ENCODE measurements around the gene TMEM119.
"Not testable (repeated sequence)": the region's sequence is repeated elsewhere in the genome, so short reads cannot be mapped to it uniquely, and the experiment has no call there.

TMEM119 gene

GRCh38 chr12:108582978-108583770 lies 14.7 kb downstream of the TMEM119 start:
- no peaks in the 10 kb centered on the region for H3K4me1 ChIP-seq (ENCODE audit: insufficient read depth, low read length)
- H3K9ac ChIP-seq (ENCODE audit: low read length), result no peak overlapping the region
- no peaks in the 10 kb centered on the region for H3K36me3 ChIP-seq (ENCODE audit: insufficient read depth, low read length)
- H3K27ac ChIP-seq (ENCODE audit: low read depth, low read length), result no peak overlapping the region
- H3K9me3 ChIP-seq (ENCODE audit: low read length), result no peaks in the 10 kb centered on the region
- H3K27me3 ChIP-seq (ENCODE audit: control insufficient read depth in 1 of 2, insufficient read depth in 2 of 2, low read length in 2 of 2), result no peaks in the 10 kb centered on the region
- H3K4me3 ChIP-seq (ENCODE audit: low read depth in 1 of 2, low read length in 2 of 2), result no peak overlapping the region

- H3K27me3 ChIP-seq (ENCODE audit: control insufficient read depth in 1 of 2, insufficient read depth in 2 of 2, low read length in 2 of 2), result no peaks in the 10 kb centered on the region
- H3K36me3 ChIP-seq (ENCODE audit: insufficient read depth, low read length), result no peaks in the 10 kb centered on the region
- no peak overlapping the region for H3K4me3 ChIP-seq (ENCODE audit: low read depth in 1 of 2, low read length in 2 of 2)
- no peaks in the 10 kb centered on the region for H3K9me3 ChIP-seq (ENCODE audit: low read length)
- H3K9ac ChIP-seq (ENCODE audit: low read length), result no peak overlapping the region
- H3K27ac ChIP-seq (ENCODE audit: low read depth, low read length), result no peak overlapping the region
- H3K4me1 ChIP-seq (ENCODE audit: insufficient read depth, low read length), result no peaks in the 10 kb centered on the region
These were observed 15.4 kb downstream of the TMEM119 start for GRCh38 chr12:108582509-108582908.

DNA sequence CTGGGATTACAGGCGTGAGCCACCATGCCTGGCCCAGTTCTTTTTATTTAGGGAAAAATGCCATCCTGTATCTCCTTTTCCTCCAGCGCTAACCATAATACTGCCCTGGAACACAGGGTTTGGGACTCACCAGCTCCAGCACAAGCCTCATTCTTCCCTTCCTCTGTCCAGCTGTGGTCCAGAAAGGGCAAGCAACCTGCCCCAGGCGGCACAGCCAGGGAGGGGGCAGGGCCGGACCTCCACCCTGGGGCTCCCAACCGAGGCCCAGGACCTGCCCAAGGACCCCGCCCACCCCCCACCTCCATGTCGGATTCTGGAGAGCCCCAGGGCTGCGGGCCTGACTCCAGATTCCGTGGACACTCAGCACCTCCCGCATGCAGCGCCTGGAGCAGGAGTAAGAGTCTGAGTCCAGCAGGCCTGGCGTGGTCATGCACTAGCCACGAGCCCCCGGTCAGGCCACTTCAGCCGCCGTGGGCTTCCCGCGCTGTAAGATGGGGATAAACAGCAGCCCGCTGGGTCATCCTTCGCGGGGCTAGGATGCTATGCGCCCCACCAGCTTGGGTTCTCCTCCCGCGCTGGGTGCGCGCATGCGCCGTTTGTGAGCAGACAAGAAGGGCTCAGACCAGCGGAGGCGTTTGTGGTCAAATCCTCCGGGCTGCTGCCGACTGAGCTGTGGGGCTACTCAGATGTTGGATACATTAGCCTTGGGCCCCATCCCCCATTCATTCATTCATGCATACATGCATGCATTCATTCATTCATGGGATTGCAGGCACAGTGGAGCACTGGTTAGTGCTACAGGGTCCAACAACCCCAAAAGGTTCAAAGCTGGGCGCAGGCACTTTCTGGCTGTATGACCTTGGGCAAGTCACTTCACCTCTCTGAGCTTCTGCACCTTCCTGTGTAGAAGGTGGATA lies 16.3 kb downstream of the TMEM119 start:
- no peak overlapping the region for H3K9ac ChIP-seq (ENCODE audit: low read length)
- H3K9me3 ChIP-seq (ENCODE audit: low read length), result no peaks in the 10 kb centered on the region
- no peak overlapping the region for H3K27ac ChIP-seq (ENCODE audit: low read depth, low read length)
- H3K4me1 ChIP-seq (ENCODE audit: insufficient read depth, low read length), result no peaks in the 10 kb centered on the region
- H3K36me3 ChIP-seq (ENCODE audit: insufficient read depth, low read length), result no peaks in the 10 kb centered on the region
- H3K4me3 ChIP-seq (ENCODE audit: low read depth in 1 of 2, low read length in 2 of 2), result no peak overlapping the region
- H3K27me3 ChIP-seq (ENCODE audit: control insufficient read depth in 1 of 2, insufficient read depth in 2 of 2, low read length in 2 of 2), result no peaks in the 10 kb centered on the region

- H3K36me3 ChIP-seq (ENCODE audit: insufficient read depth, low read length), result no peaks in the 10 kb centered on the region
- H3K9me3 ChIP-seq (ENCODE audit: low read length), result no peaks in the 10 kb centered on the region
- no peaks in the 10 kb centered on the region for H3K4me1 ChIP-seq (ENCODE audit: insufficient read depth, low read length)
- H3K27ac ChIP-seq (ENCODE audit: low read depth, low read length), result no peak overlapping the region
- no peak overlapping the region for H3K9ac ChIP-seq (ENCODE audit: low read length)
- H3K4me3 ChIP-seq (ENCODE audit: low read depth in 1 of 2, low read length in 2 of 2), result no peak overlapping the region
- no peaks in the 10 kb centered on the region for H3K27me3 ChIP-seq (ENCODE audit: control insufficient read depth in 1 of 2, insufficient read depth in 2 of 2, low read length in 2 of 2)
These were observed 17.4 kb downstream of the TMEM119 start for GRCh38 chr12:108580531-108580930.

DNA sequence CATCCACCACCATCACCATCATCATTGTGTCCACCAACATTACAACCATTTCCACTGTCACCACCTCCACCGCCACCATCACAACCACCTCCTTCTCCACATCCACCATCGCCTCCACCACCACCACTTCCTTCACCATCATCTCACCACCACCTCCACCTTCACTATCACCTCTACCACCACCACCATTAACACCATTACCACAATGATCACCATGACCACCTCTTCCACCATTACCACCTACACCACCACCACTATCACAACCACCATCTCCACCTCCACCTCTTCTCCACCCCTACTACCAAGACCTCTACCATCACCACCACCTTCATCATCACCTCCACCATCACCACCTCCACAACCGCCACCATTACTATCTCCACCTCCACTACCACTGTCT lies 19.1 kb downstream of the TMEM119 start:
- Histone ChIP-seq H3K4me1 (ENCODE audit: insufficient read depth, low read length) (no peaks in the 10 kb centered on the region), H3K36me3 (ENCODE audit: insufficient read depth, low read length) (no peaks in the 10 kb centered on the region), H3K9me3 (ENCODE audit: low read length) (no peaks in the 10 kb centered on the region), H3K27me3 (ENCODE audit: control insufficient read depth in 1 of 2, insufficient read depth in 2 of 2, low read length in 2 of 2) (no peaks in the 10 kb centered on the region), H3K9ac (ENCODE audit: low read length) (no peak overlapping the region), H3K27ac (ENCODE audit: low read depth, low read length) (no peak overlapping the region), H3K4me3 (ENCODE audit: low read depth in 1 of 2, low read length in 2 of 2) (no peak overlapping the region)

- Histone ChIP-seq H3K9me3 (ENCODE audit: low read length) (no peaks in the 10 kb centered on the region), H3K4me1 (ENCODE audit: insufficient read depth, low read length) (no peaks in the 10 kb centered on the region), H3K27me3 (ENCODE audit: control insufficient read depth in 1 of 2, insufficient read depth in 2 of 2, low read length in 2 of 2) (no peaks in the 10 kb centered on the region), H3K9ac (ENCODE audit: low read length) (no peak overlapping the region), H3K4me3 (ENCODE audit: low read depth in 1 of 2, low read length in 2 of 2) (no peak overlapping the region), H3K36me3 (ENCODE audit: insufficient read depth, low read length) (no peaks in the 10 kb centered on the region), H3K27ac (ENCODE audit: low read depth, low read length) (no peak overlapping the region)
These were observed 19.6 kb downstream of the TMEM119 start for GRCh38 chr12:108578264-108578663.

DNA sequence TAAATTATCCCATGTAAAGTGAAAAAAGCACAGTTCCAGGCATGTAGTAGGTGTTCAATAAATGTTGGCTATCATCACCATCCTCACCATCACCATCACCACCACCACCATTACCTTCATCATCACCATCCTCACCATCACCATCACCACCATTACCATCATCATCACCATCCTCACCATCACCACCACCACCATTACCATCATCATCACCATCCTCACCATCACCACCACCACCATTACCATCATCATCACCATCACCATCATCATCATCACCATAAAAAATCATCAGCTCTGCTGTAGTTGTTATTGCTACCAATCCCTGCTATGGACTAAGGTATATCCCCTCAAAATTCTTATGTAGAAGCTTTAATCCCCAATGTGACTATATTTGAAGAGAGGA lies 20.4 kb downstream of the TMEM119 start:
- Histone ChIP-seq H3K9ac (ENCODE audit: low read length) (no peak overlapping the region), H3K4me3 (ENCODE audit: low read depth in 1 of 2, low read length in 2 of 2) (no peak overlapping the region), H3K9me3 (ENCODE audit: low read length) (no peaks in the 10 kb centered on the region), H3K4me1 (ENCODE audit: insufficient read depth, low read length) (no peaks in the 10 kb centered on the region), H3K27ac (ENCODE audit: low read depth, low read length) (no peak overlapping the region), H3K27me3 (ENCODE audit: control insufficient read depth in 1 of 2, insufficient read depth in 2 of 2, low read length in 2 of 2) (no peaks in the 10 kb centered on the region), H3K36me3 (ENCODE audit: insufficient read depth, low read length) (no peaks in the 10 kb centered on the region)

GRCh38 chr12:108576660-108577234 lies 21.1 kb downstream of the TMEM119 start:
- Histone ChIP-seq H3K27ac (ENCODE audit: low read depth, low read length) (no peak overlapping the region), H3K9me3 (ENCODE audit: low read length) (no peaks in the 10 kb centered on the region), H3K9ac (ENCODE audit: low read length) (no peak overlapping the region), H3K36me3 (ENCODE audit: insufficient read depth, low read length) (no peaks in the 10 kb centered on the region), H3K27me3 (ENCODE audit: control insufficient read depth in 1 of 2, insufficient read depth in 2 of 2, low read length in 2 of 2) (no peaks in the 10 kb centered on the region), H3K4me3 (ENCODE audit: low read depth in 1 of 2, low read length in 2 of 2) (no peak overlapping the region), H3K4me1 (ENCODE audit: insufficient read depth, low read length) (no peaks in the 10 kb centered on the region)

DNA sequence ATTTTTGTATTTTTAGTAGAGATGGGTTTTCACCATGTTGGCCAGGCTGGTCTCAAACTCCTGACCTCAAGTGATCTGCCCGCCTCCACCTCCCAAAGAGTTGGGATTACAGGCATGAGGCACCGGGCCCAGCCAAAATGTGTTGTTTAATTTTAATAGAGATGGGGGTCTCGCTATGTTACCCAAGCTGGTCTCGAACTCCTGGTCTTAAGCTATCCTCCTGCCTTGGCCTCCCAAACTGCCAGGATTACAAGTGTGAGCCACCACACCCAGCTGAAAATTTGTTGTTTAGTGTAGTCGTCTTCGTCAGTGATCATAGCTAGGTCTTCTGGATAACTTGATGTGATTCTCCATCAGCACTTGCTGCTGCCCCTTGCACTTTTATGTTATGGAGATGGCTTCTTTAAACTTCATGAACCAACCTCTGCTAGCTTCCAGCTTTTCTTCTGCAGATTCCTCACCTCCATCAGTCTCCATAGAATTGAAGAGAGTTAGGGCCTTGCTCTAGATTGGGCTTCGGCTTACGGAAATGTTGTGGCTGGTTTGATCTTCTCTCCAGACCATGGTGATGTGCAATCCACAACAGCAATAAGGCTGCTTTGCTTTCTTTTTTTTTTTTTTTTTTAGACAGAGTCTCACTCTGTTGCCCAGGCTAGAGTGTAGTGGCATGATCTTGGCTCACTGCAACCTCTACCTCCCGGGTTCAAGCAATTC lies 22.5 kb downstream of the TMEM119 start:
- Histone ChIP-seq H3K9ac (ENCODE audit: low read length) (no peak overlapping the region), H3K4me3 (ENCODE audit: low read depth in 1 of 2, low read length in 2 of 2) (no peak overlapping the region), H3K4me1 (ENCODE audit: insufficient read depth, low read length) (no peaks in the 10 kb centered on the region), H3K36me3 (ENCODE audit: insufficient read depth, low read length) (peaks cover 1% of the 10 kb centered on the region), H3K9me3 (ENCODE audit: low read length) (no peaks in the 10 kb centered on the region), H3K27ac (ENCODE audit: low read depth, low read length) (no peak overlapping the region), H3K27me3 (ENCODE audit: control insufficient read depth in 1 of 2, insufficient read depth in 2 of 2, low read length in 2 of 2) (no peaks in the 10 kb centered on the region)

GRCh38 chr12:108574276-108574675 lies 23.6 kb downstream of the TMEM119 start:
- not testable (repeated sequence) for H3K4me3 ChIP-seq (ENCODE audit: low read depth in 1 of 2, low read length in 2 of 2); H3K27me3 ChIP-seq (ENCODE audit: control insufficient read depth in 1 of 2, insufficient read depth in 2 of 2, low read length in 2 of 2); H3K4me1 ChIP-seq (ENCODE audit: insufficient read depth, low read length); H3K27ac ChIP-seq (ENCODE audit: low read depth, low read length); H3K9ac ChIP-seq (ENCODE audit: low read length); H3K36me3 ChIP-seq (ENCODE audit: insufficient read depth, low read length); H3K9me3 ChIP-seq (ENCODE audit: low read length)

DNA sequence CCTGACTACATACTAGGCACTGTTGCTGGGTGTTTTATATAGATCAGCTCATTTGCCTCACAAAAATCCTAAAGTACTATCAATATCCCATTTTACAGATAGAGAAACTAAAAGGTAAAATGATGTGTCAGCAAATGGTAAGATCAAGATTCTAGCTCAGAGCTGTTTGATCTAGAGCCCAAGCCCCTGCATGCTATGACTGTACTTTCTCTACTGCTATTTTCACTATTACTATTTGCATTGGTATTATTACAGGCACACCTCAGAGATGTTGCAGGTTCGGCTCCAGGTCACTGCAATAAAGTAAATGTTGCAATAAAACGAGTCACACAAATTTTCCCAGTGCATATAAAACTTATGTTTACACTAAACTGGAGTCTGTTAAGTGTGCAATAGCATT lies 24.6 kb downstream of the TMEM119 start:
- Histone ChIP-seq H3K4me1 (ENCODE audit: insufficient read depth, low read length) (peaks cover 3% of the 10 kb centered on the region), H3K36me3 (ENCODE audit: insufficient read depth, low read length) (peaks cover 11% of the 10 kb centered on the region), H3K4me3 (ENCODE audit: low read depth in 1 of 2, low read length in 2 of 2) (no peak overlapping the region), H3K27me3 (ENCODE audit: control insufficient read depth in 1 of 2, insufficient read depth in 2 of 2, low read length in 2 of 2) (no peaks in the 10 kb centered on the region), H3K27ac (ENCODE audit: low read depth, low read length) (no peak overlapping the region), H3K9ac (ENCODE audit: low read length) (no peak overlapping the region), H3K9me3 (ENCODE audit: low read length) (no peaks in the 10 kb centered on the region)
